ENCODE data around the gene ADPGK.

DNA sequence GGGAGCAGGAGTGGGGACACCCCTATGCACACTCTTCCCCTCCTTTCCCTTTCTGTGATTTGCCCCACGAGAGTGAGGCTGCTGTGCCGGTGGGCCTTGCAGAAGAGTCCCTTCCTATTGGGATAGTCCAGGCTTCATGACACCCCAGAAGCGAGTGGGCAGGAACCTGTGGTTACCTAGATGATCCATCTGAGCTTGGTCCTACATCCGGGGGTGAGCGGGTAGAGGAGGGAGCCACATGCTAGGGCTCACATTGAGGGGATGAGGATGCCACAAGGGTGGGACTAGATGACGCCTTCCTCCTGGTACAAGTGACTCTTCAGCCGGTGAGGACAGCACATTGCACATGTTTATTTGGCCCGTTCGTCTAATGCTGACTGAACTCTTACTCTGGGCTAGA lies 43.1 kb upstream of the ADPGK start:
- TF ChIP-seq POLR2A (IDR thresholded peaks at IDR 0.05): no peak
- TF ChIP-seq CTCF (IDR thresholded peaks at IDR 0.05): no peak

Data from transverse colon (tissue), 3 donors.